ENCODE measurements around the gene KIF11.

Gene KIF11

DNA sequence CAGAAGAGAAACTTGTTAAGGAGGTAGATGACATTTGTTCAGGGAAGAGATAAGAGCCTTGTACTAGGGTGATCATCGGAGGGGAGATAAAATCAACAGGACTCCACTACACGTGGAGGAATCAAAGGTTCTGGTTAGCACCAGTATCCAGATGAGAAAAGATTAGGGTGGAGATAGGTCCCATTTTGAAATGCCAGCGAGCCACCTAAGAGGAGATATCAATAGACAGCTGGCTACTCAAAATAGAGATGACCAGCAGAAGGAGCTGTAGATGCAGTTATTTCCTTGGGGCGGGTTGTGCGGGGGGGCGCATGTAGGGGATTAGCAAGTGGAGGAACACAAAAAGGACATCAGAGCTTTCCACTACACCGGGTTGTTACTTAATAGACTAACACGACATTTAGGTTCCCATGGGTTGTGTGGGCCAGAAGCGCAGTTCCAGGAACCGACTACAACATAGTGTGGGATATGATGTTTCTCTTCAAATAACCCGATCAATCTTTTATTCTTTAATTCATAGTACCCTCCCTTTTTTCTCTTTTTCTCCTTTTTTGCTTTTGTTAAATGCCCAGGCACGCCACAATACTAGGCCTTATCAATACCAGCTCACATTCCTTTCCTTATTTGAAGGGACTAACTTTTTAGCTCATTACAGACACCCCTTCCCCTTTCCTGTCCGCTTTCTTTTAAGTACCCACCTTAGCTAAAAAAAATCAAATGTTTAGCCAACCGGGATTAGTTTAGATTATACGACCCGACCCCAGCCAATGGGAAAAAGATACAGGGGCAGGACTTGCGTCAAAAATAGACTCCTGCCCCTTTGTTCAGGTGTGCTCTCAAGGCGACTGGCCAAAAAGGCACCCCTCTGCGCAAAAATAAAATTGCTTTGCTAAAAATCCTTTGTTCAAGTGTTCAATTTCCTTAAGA, 2.0 kb upstream of the KIF11 start:
- DNase-seq (ENCODE audit: low read depth): peak; percentile 36

DNA sequence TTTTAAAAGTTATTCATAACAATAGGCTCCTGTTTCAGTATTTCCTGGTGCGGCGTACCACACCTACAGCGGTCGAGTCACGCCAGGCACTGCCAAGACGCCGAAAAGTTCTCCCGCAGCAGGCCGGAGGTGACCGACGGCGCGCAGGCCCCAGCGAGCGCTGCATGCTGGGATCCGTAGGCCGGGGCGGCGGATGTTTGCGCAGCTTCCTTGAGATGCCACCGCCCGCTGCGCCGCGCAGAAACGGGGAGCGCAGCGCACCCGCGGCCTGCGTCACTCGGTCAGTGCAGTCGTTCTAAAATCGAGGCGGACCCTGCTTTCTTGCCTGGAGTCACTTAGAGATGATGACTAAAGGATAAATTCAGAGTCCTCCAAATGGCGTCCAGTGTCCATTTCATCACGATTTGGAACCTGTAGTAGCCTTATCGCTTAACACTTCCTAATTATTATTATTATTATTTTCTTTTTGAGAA, 1.3 kb upstream of the KIF11 start:
- DNase-seq (ENCODE audit: low read depth): peak; percentile 95

GRCh38 chr10:92593619-92594588, 974 bp downstream of the KIF11 start:
- no peak for DNase-seq (ENCODE audit: low read depth)

DNA sequence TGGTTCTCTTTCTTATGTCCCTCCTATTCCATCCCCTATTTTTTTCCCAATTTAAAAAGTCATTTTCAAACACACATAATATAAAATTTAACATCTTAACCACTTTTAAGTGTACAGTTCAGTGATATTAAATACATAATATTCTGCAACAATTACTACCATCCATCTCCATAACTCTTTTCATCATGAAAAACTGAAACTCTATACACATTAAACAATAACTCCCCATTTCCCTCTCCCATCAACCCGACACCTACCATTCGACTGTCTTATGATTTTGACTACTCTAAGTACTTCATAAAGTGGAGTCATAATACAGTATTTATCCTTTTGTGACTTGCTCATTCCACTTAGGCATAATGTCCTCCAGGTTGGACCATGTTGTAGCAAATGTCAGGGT, 2.6 kb downstream of the KIF11 start:
- DNase-seq (ENCODE audit: low read depth): no peak

DNA sequence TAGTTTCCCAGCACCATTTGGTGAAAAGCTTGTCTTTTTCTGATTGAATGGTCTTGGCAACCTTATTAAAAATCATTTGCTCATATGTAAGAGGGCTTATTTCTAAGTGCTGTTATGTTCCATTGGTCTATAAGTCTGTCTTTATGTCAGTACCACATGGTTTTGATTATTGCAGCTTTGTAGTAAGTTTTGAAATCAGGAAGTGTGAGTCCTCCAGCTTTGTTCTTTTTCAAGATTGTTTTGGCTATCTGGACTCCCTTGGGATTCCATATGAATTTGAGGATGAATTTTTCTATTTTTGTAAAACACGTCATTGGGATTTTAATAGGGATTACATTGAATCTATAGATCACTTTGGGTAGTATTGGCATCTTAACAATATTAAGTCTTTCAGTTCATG, 5.4 kb downstream of the KIF11 start:
- no peak for DNase-seq (ENCODE audit: low read depth)

- DNase-seq (ENCODE audit: low read depth): no peak
Observed at GRCh38 chr10:92604841-92605240, 11.9 kb downstream of the KIF11 start.

DNA sequence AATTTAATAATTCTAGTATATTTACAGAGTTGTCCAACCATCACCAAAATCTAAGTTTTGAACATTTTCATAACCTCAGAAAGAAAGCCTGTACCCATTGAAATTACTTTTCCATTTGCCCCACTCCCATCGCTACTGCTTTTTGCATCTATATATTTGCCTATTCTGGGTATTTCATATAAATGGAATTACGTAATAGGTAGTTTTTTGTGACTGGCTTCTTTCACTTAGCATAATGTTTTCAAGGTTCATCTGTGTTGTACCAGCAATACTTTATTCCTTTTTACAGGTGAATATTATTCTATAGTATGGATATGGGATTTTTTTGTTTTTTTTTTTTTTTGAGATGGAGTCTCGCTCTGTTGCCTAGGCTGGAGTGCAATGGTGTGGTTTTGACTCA, 22.6 kb downstream of the KIF11 start:
- no peak for DNase-seq (ENCODE audit: low read depth)

- no peak for DNase-seq (ENCODE audit: low read depth)
Observed at GRCh38 chr10:92619368-92619767, 26.4 kb downstream of the KIF11 start.

DNA sequence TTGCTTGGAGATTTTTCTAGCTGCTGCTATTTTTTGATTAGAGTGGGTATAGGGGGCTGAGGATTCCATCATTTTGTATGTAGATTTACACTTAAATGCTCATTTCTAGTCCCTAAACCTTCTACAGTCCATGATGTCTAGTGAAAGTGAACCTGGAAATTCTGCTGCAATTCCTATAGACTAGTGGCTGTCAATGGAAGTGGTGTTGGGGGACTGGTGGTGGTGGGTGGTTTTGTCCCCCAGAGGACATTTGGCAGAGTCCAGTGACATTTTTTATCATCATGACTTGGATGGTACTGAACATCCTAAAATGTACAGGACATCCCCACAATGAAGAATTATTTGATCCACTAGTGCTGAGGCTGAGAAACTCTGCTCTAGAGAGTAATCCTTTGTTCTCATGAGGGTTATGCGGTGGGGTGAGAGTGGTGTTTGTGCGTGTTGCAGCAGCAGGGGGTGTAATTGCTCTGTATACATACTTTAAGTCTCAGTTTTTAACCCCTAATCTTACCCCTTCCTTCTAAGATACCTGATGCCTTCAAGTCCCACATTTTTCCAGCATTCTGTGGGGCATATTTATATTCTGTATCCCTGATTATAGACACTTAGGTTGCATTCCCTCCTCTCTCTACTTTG, 35.0 kb downstream of the KIF11 start:
- peak; percentile 29 for DNase-seq (ENCODE audit: low read depth)

DNA sequence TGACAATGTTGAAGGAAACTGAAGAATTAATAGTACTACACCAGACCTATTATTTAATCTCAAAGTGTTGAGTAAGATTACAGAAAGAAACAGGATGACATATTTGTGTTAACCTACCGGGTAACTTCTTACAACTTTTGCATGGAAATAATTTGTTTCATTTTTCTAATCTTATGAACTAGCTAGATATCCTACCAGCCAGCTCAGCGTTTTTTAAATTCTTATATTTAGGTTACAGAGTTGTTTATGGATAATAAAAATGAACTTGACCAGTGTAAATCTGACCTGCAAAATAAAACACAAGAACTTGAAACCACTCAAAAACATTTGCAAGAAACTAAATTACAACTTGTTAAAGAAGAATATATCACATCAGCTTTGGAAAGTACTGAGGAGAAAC, 37.0 kb downstream of the KIF11 start:
- DNase-seq (ENCODE audit: low read depth): no peak

GRCh38 chr10:92638037-92638436, 45.1 kb downstream of the KIF11 start:
- no peak for DNase-seq (ENCODE audit: low read depth)

GRCh38 chr10:92640107-92640506, 47.2 kb downstream of the KIF11 start:
- peak; percentile 86 for DNase-seq (ENCODE audit: low read depth)

DNA sequence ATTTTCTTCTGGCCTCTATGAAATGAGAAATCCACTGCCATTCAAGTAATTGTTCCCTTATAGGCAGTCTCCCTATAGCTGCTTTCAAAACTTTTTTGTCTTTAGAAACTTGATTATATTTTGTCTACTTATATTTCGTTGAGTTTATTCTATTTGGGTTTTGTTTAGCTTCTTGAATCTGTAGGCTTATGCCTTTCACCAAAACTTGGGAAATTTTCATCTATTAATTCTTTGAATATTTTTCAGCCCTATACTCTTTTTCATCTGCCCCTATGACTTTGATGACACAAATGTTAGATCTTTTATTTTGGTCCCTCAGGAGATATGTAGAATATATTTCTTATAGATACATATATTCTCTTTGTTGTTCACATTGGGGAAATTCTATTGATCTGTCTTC, 48.6 kb downstream of the KIF11 start:
- no peak for DNase-seq (ENCODE audit: low read depth)

DNA sequence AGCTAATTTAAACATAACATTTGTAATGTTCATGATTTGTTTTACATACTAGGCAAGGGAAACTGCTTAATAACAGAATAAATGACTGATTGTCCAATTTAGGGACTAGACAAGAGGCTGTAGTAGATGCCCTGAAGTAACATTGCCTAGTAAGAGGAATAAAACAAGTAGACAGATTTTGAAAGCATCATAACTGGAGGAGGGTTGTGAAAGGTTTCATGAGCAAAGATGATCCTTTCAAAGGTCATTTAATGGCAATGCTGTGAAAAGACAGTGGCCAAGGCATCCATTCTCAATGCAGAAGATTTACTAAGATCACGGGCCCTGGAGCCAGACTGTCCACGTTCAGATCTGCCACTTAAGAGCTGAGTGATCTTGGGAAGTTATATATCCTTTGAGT, 52.0 kb downstream of the KIF11 start:
- DNase-seq (ENCODE audit: low read depth): no peak

DNA sequence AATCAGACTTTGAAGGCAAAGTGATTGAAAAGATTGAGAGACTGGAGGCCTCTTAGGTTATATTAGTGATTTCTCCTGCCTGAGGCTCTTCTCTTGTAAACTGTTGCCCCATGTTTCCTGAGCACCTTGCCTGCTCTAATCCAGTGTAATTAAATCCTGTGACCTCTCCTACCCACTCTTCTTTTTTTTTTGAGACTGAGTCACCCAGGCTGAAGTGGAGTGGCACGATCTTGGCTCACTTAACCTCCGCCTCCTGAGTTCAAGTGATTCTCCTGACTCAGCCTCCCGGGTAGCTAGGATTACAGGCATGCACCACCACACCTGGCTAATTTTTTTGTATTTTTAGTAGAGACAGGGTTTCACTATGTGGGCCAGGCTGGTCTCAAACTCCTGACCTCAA, 57.9 kb downstream of the KIF11 start:
- peak; percentile 7 for DNase-seq (ENCODE audit: low read depth)

DNA sequence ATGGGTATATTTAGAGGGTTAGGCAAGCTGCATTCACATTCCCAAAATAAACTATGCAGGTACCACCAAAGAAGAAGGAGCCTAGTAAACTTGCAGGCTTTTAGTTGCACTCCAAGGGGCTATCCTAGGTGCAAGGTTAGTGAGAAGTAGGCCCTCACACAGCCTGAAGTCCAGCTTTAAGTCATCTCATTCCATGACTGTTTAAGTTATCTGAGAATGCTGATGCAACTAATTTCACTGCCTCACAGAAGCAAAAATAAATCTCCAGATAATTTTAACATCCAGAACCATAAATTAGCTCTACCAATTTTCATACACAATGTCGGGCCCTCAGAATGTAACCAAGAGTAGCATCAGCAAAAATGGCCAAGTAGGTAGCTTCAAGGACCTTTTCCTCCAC, 62.5 kb downstream of the KIF11 start:
- peak; percentile 9 for DNase-seq (ENCODE audit: low read depth)

GRCh38 chr10:92656266-92656961, 63.5 kb downstream of the KIF11 start:
- DNase-seq (ENCODE audit: low read depth): no peak

GRCh38 chr10:92657024-92657423, 64.1 kb downstream of the KIF11 start:
- peak; percentile 45 for DNase-seq (ENCODE audit: low read depth)

- DNase-seq (ENCODE audit: low read depth): no peak
Observed at GRCh38 chr10:92662848-92663247, 69.9 kb downstream of the KIF11 start.

DNA sequence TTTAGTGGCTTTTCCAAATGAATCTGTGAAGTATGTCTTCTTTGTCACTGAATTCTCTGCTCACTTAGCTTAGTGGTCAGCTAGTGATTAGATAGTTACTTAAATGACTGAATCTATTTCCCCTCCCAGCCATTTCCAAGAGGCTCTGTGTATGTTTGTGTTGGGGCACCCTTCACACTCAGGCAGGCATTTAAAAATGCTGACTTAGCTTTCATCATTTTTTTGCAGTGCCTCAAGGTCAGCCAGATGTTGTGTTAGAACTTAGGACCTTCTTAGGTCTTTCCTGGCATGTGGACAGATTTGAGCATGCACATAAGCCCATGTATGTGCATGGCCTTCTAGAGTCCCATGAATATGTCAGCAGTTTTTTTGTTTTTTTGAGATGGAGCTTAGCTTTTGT, 71.4 kb downstream of the KIF11 start:
- DNase-seq (ENCODE audit: low read depth): no peak

DNA sequence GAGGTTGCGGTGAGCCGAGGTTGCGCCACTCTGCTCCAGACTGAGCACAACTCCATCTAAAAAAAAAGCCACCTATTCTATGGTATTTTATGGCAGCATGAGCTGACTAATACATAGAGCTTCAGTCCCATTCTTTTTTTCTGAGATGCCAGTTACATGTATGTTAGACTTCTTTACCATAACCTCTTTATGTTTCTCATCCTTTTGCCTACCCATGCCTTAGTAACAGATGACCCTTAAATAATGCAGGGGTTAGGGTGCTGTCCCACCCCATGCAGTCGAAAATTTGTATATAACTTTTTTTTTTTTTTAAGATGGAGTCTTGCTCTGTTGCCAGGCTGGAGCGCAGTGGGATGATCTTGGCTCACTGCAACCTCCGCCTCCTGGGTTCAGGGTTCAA, 74.1 kb downstream of the KIF11 start:
- no peak for DNase-seq (ENCODE audit: low read depth)

- no peak for DNase-seq (ENCODE audit: low read depth)
Observed at GRCh38 chr10:92677708-92678107, 84.8 kb downstream of the KIF11 start.
